ENCODE data around the gene PLEKHA3. TPM values are rescaled to one million over a fixed set of nuclear protein-coding genes. Genes with fewer than 3 reads are reported as not detected.

The PLEKHA3 gene
- total and polyA plus RNA-seq, 8 donors, result 1.7 to 36.2 (median 4.8) TPM

DNA sequence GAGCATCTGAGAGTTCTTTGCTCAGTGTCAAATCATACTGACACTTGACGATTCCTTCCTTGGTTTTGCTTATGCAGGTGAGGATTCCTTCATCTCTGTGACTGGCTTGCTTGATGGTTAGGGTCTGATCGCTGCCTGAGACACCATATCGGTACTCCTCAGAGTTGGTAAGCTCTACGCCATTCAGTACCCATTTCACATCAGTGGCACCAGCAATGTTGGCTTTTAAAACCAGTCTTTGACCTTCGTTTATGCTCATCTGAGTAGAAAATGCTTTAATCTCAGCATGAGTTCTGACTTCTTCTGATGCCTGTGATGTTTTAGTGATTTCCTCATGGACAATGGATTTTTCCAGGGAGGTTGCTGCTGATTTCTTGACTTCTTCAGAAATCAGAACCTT lies 48.4 kb downstream of the PLEKHA3 start:
- intact Hi-C loops (cut with DNase I; ENCODE audit: low total_unique reads), result no loop called here
- 89 to 96% (median 93%) methylated on average over 5 of the region's 5 CpGs for WGBS, 5 donors
- no peaks in the 10 kb centered on the region for H3K9me3 ChIP-seq
- no peak for DNase-seq
- no peak overlapping the region for H3K4me3 ChIP-seq
- peaks cover 0 to 12% (median 5%) of the 10 kb centered on the region in 4 donors for H3K4me1 ChIP-seq
- TF ChIP-seq POLR2A (IDR thresholded peaks at IDR 0.05) (no peak), POLR2AphosphoS5 (IDR thresholded peaks at IDR 0.05) (no peak), EP300 (IDR thresholded peaks at IDR 0.05) (no peak)
- TF ChIP-seq, protein P1, sequence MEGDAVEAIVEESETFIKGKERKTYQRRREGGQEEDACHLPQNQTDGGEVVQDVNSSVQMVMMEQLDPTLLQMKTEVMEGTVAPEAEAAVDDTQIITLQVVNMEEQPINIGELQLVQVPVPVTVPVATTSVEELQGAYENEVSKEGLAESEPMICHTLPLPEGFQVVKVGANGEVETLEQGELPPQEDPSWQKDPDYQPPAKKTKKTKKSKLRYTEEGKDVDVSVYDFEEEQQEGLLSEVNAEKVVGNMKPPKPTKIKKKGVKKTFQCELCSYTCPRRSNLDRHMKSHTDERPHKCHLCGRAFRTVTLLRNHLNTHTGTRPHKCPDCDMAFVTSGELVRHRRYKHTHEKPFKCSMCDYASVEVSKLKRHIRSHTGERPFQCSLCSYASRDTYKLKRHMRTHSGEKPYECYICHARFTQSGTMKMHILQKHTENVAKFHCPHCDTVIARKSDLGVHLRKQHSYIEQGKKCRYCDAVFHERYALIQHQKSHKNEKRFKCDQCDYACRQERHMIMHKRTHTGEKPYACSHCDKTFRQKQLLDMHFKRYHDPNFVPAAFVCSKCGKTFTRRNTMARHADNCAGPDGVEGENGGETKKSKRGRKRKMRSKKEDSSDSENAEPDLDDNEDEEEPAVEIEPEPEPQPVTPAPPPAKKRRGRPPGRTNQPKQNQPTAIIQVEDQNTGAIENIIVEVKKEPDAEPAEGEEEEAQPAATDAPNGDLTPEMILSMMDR (IDR thresholded peaks at IDR 0.05), result no peak
- no peaks in the 10 kb centered on the region for H3K27me3 ChIP-seq
- peaks cover 6 to 30% (median 24%) of the 10 kb centered on the region in 4 donors for H3K36me3 ChIP-seq
- no peak overlapping the region for H3K27ac ChIP-seq

DNA sequence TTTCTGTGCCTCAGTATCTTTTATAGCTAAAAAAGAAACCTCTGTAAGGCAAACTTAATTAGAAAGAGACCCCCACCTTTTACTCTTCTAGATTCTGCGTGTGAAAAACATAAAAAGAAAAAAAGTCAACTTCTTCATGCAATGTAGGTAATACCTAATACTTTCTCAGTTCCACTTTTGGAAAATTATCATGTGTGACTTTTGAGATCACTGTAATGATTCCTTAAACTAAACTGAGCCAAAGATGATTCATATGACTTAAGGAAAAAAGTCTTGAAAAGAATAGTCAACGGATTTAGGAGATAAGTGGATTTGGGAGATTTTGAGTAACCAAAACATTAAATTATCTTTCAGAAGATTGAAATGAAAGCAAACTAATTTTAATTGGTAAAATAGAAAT lies 48.9 kb downstream of the PLEKHA3 start:
- Histone ChIP-seq H3K27ac (no peak overlapping the region), H3K4me3 (no peak overlapping the region), H3K27me3 (no peaks in the 10 kb centered on the region), H3K4me1 (peaks cover 0 to 7% (median 2%) of the 10 kb centered on the region in 4 donors), H3K9me3 (no peaks in the 10 kb centered on the region), H3K36me3 (peaks cover 6 to 36% (median 30%) of the 10 kb centered on the region in 4 donors)
- intact Hi-C loops (cut with DNase I; ENCODE audit: low total_unique reads), result no loop called here
- TF ChIP-seq POLR2A (IDR thresholded peaks at IDR 0.05) (no peak), EP300 (IDR thresholded peaks at IDR 0.05) (no peak), POLR2AphosphoS5 (IDR thresholded peaks at IDR 0.05) (no peak)
- TF ChIP-seq, protein P1 (IDR thresholded peaks at IDR 0.05), result no peak
- no peak for DNase-seq
- 75 to 82% (median 77%) methylated on average over 2 of the region's 2 CpGs for WGBS, 5 donors

DNA sequence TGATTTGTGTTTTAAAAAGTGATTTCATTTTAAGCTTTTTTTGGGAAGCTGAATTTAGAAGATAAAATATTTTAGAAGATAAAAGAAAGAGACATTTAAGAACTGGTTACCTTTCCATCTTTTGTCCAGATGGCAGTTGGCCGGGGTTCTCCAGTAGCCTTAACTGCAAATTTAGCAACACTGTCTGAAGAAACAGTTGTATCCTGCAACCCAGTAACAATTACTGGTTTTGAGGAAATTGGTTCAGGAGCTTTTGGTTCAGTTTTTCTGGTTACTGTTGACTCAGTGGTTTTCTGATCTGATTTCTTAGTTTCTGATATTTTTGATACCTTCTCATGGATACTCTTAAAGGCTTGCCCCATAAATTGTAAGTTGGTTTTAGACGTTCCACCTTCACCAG lies 49.9 kb downstream of the PLEKHA3 start:
- no peak for DNase-seq
- H3K4me3 ChIP-seq, result no peak overlapping the region
- WGBS, 5 donors, result 83 to 88% (median 84%) methylated on average over 2 of the region's 2 CpGs
- no peaks in the 10 kb centered on the region for H3K9me3 ChIP-seq
- H3K27ac ChIP-seq, result no peak overlapping the region
- intact Hi-C loops (cut with DNase I; ENCODE audit: low total_unique reads), result no loop called here
- peaks cover 6 to 45% (median 39%) of the 10 kb centered on the region in 4 donors for H3K36me3 ChIP-seq
- no peaks in the 10 kb centered on the region for H3K27me3 ChIP-seq
- TF ChIP-seq, protein P1 (IDR thresholded peaks at IDR 0.05), result no peak
- TF ChIP-seq EP300 (IDR thresholded peaks at IDR 0.05), result no peak
- H3K4me1 ChIP-seq, result peaks cover 0 to 4% (median 0%) of the 10 kb centered on the region in 4 donors

DNA sequence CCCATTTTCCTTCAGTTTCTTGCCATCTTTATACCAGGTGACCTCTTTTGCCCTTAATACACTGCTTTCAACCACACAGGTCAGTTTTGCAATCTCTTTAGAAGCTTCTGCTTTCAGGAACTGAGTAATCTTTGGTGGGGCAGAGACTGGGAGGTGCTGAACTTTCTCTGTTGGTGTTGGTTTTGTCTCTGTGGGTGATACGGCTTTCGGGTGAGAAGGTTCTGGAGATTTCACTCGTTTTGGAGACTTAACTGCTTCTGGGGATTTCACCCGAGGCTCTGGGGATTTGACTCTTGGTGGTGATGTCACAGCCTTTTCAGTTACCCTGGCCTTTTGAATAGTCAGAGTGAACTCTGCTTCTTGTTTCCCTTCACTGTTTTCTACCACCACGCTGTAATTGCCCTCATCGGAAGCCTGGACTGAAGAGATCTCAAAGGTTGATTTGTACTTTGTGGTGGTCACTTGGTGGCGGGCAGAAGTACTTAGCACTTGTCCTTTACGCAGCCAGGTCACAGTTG lies 50.4 kb downstream of the PLEKHA3 start:
- WGBS, 5 donors, result 76 to 95% (median 86%) methylated on average over 8 of the region's 8 CpGs
- TF ChIP-seq, protein P1 (IDR thresholded peaks at IDR 0.05), result no peak
- no peak for TF ChIP-seq EP300 (IDR thresholded peaks at IDR 0.05)
- no peak for TF ChIP-seq POLR2AphosphoS5 (IDR thresholded peaks at IDR 0.05)
- TF ChIP-seq POLR2A (IDR thresholded peaks at IDR 0.05), result no peak
- intact Hi-C loops (cut with DNase I; ENCODE audit: low total_unique reads), result no loop called here
- Histone ChIP-seq H3K4me3 (no peak overlapping the region), H3K27ac (peak overlapping the region in 2 of 5 donors; percentile 20 to 31), H3K27me3 (no peaks in the 10 kb centered on the region), H3K9me3 (no peaks in the 10 kb centered on the region), H3K4me1 (peaks cover 0 to 4% (median 0%) of the 10 kb centered on the region in 4 donors), H3K36me3 (peaks cover 6 to 51% (median 44%) of the 10 kb centered on the region in 4 donors)
- peak in 1 of 2 donors; percentile 3 for DNase-seq

Data from stomach (tissue), 9 donors.